ENCODE results near the gene KLHL12. TPM values are rescaled to one million over a fixed set of nuclear protein-coding genes. Genes with fewer than 3 reads are reported as not detected.
A peak's percentile ranks its signal among the peaks of the same experiment; 100 is the strongest.

KLHL12 gene
- total and polyA plus RNA-seq, 8 donors = 10.4 to 97.3 (median 20.0) TPM

DNA sequence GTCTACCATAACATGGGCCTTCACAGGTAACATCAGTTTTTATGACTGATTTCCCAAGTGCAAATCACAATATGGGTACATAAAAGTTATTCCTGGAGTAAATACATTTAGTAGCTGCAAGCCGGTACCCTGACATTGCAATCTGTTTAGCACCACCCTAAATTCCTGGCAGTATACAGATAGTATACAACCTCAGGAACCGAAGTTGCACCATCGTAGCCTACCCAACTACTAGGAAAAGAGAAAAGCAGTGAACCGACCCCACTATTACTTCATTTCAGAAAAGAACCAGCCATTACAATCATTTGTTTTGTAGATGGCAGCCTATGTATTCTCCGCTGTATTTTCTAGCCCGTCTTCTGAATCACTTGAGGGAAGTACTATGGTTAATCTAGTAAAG lies 29.9 kb upstream of the KLHL12 start:
- no peaks in the 10 kb centered on the region for H3K9me3 ChIP-seq
- intact Hi-C loops (cut with DNase I; ENCODE audit: low total_unique reads) = no loop called here
- DNase-seq = no peak
- peak overlapping the region in 4 of 5 donors; percentile 96 to 98 (median 97) for H3K27ac ChIP-seq
- 30 to 61% (median 43%) methylated on average over 6 of the region's 6 CpGs for WGBS, 5 donors
- H3K4me3 ChIP-seq = peak overlapping the region; percentile 84 to 99 (median 89)
- TF ChIP-seq EP300 (IDR thresholded peaks at IDR 0.05) (no peak), POLR2AphosphoS5 (IDR thresholded peaks at IDR 0.05) (no peak), POLR2A (IDR thresholded peaks at IDR 0.05) (no peak)
- TF ChIP-seq, protein P1, sequence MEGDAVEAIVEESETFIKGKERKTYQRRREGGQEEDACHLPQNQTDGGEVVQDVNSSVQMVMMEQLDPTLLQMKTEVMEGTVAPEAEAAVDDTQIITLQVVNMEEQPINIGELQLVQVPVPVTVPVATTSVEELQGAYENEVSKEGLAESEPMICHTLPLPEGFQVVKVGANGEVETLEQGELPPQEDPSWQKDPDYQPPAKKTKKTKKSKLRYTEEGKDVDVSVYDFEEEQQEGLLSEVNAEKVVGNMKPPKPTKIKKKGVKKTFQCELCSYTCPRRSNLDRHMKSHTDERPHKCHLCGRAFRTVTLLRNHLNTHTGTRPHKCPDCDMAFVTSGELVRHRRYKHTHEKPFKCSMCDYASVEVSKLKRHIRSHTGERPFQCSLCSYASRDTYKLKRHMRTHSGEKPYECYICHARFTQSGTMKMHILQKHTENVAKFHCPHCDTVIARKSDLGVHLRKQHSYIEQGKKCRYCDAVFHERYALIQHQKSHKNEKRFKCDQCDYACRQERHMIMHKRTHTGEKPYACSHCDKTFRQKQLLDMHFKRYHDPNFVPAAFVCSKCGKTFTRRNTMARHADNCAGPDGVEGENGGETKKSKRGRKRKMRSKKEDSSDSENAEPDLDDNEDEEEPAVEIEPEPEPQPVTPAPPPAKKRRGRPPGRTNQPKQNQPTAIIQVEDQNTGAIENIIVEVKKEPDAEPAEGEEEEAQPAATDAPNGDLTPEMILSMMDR (IDR thresholded peaks at IDR 0.05) = no peak
- H3K36me3 ChIP-seq = peaks cover 3 to 20% (median 8%) of the 10 kb centered on the region in 4 donors
- peaks cover 49 to 71% (median 63%) of the 10 kb centered on the region in 4 donors for H3K4me1 ChIP-seq
- H3K27me3 ChIP-seq = no peaks in the 10 kb centered on the region

DNA sequence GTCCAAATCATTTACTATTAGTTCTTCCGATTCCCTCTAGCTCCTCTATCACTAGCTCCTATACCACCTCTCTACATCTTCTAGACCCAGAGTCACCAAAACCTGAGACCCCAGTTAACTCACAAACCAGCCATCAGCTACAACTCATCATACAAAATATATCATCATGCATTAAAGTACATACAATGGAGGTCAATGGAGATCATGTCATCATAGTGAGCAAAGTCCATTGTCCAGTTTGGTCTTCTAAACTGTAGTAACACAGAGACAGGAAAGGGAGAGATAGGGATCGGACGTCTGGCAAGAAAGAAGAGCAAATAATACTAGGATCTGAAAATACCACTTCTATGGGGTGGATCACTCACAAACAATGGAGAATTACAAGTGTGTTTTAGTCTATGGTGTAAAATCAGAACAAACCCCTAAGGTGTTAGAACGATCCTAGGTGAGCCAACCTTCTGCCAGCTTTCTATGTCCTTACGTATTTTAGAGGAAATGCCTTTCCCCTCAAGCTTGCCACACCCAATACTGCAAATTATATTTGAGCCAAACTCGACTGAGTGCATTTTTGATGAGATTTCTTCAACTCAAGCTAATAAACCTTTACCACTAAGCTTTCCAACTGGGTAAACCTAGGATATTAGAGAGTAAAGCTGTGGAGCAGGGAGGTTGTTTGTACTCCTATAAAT lies 27.2 kb upstream of the KLHL12 start:
- Histone ChIP-seq H3K4me3 (peak overlapping the region in 1 of 4 donors; percentile 0), H3K4me1 (peaks cover 47 to 74% (median 68%) of the 10 kb centered on the region in 4 donors), H3K36me3 (peaks cover 15 to 28% (median 20%) of the 10 kb centered on the region in 4 donors), H3K27ac (peak overlapping the region in 4 of 5 donors; percentile 30 to 60 (median 39)), H3K9me3 (no peaks in the 10 kb centered on the region), H3K27me3 (no peaks in the 10 kb centered on the region)
- intact Hi-C loops (cut with DNase I; ENCODE audit: low total_unique reads) = no loop called here
- WGBS, 5 donors = 35 to 49% (median 42%) methylated on average over 6 of the region's 6 CpGs
- no peak for DNase-seq
- TF ChIP-seq POLR2AphosphoS5 (IDR thresholded peaks at IDR 0.05) = no peak
- TF ChIP-seq POLR2A (IDR thresholded peaks at IDR 0.05) = no peak
- TF ChIP-seq, protein P1 (IDR thresholded peaks at IDR 0.05) = no peak
- no peak for TF ChIP-seq EP300 (IDR thresholded peaks at IDR 0.05)

DNA sequence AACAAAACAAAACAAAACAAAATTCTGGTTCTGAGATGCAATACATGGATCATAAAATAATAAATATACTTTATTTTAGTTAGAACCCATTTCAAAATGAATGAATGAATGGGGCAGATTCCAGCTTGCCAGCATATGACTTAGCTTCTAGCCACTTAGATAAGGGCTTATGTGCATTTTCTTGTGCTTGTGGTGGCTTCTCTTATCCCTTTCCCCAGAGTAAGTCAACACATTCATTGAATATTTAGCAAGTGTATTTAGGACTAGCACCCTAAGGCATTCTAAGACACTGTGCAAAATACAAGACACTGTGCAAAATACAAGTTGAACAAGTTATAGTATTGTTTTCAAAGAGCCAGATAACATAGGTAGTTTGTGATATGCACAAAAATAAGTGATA lies 26.4 kb upstream of the KLHL12 start:
- Histone ChIP-seq H3K9me3 (no peaks in the 10 kb centered on the region), H3K4me1 (peaks cover 40 to 66% (median 61%) of the 10 kb centered on the region in 4 donors), H3K36me3 (peaks cover 23 to 36% (median 28%) of the 10 kb centered on the region in 4 donors), H3K4me3 (no peak overlapping the region), H3K27me3 (no peaks in the 10 kb centered on the region), H3K27ac (peak overlapping the region in 2 of 5 donors; percentile 46 to 60)
- no peak for DNase-seq
- TF ChIP-seq, protein P1 (IDR thresholded peaks at IDR 0.05) = no peak
- TF ChIP-seq POLR2A (IDR thresholded peaks at IDR 0.05) = no peak
- no peak for TF ChIP-seq POLR2AphosphoS5 (IDR thresholded peaks at IDR 0.05)
- no peak for TF ChIP-seq EP300 (IDR thresholded peaks at IDR 0.05)
- intact Hi-C loops (cut with DNase I; ENCODE audit: low total_unique reads) = no loop called here

DNA sequence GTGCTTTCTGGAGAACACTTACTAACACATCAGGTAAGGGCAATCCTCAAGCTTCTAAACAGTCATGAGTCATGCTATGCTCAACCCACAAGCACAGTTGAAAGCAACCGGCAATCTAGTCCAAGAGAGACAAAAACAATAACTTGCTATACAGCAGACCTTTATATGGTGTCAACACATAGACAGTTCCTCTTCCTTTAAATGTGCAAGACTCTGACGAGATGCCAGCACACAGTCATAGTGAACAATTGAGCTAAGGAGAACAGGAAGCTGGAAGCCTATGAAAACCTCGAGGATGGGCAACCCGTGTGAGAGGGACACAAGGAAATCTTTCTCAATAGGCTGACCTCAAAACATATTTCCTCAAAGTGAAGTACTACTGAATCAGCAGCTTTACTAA lies 25.8 kb upstream of the KLHL12 start:
- peaks cover 29 to 42% (median 33%) of the 10 kb centered on the region in 4 donors for H3K36me3 ChIP-seq
- no peak overlapping the region for H3K4me3 ChIP-seq
- TF ChIP-seq, protein P1 (IDR thresholded peaks at IDR 0.05) = no peak
- peak in 2 of 3 donors; percentile 15 to 31 for TF ChIP-seq POLR2AphosphoS5 (IDR thresholded peaks at IDR 0.05)
- WGBS, 5 donors = 39 to 56% (median 50%) methylated on average over 4 of the region's 4 CpGs
- no peaks in the 10 kb centered on the region for H3K27me3 ChIP-seq
- H3K27ac ChIP-seq = peak overlapping the region in 2 of 5 donors; percentile 60 to 74
- intact Hi-C loops (cut with DNase I; ENCODE audit: low total_unique reads) = no loop called here
- no peaks in the 10 kb centered on the region for H3K9me3 ChIP-seq
- DNase-seq = peak in 1 of 2 donors; percentile 57
- H3K4me1 ChIP-seq = peaks cover 40 to 65% (median 61%) of the 10 kb centered on the region in 4 donors

All from stomach (tissue), 9 donors.